Skin of body (tissue), 2 donors: ENCODE measurements around the gene SLC35B2. TPM values are rescaled to one million over a fixed set of nuclear protein-coding genes. Genes with fewer than 3 reads are reported as not detected.
A peak's percentile ranks its signal among the peaks of the same experiment; 100 is the strongest.
"Not testable (repeated sequence)": the region's sequence is repeated elsewhere in the genome, so short reads cannot be mapped to it uniquely, and the experiment has no call there.

Source experiments
- DNase-seq: peaks from one replicate; lab custom pipeline; 2025; lab: John Stamatoyannopoulos, UW
- total RNA-seq: library from RNA; depleted of rRNA; stranded (reverse); fragments of >200 nt; gene quantifications from one replicate; pipeline ENCODE4 v1.2.3, GENCODE V29; 2014

SLC35B2 gene
- total RNA-seq, 1 donor from 2014 or later = 26.1 TPM

GRCh38 chr6:44235891-44236516 is 21.3 kb downstream of the SLC35B2 start:
- DNase-seq = no peak

DNA sequence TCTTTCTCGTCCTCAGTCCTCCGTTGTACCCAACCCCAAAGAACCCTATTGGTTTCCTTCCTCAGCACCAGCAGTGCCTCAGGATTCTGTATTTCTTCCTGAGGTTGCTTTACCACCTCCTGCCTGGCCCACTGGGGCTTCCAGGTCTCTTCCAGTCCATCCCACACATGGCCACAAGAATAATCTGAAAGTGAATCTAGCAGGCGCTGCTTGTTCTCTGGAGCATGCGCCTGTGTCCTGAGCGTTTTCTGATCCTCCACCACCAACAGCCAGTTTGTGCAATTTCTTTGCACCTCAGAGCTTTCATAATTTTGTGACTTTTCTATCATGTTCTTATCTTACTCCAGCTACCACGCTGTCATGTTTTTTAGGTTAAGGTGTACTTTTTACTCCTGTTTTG is 22.1 kb downstream of the SLC35B2 start:
- no peak for DNase-seq

GRCh38 chr6:44234101-44235025 is 23.0 kb downstream of the SLC35B2 start:
- peak; percentile 47 for DNase-seq

DNA sequence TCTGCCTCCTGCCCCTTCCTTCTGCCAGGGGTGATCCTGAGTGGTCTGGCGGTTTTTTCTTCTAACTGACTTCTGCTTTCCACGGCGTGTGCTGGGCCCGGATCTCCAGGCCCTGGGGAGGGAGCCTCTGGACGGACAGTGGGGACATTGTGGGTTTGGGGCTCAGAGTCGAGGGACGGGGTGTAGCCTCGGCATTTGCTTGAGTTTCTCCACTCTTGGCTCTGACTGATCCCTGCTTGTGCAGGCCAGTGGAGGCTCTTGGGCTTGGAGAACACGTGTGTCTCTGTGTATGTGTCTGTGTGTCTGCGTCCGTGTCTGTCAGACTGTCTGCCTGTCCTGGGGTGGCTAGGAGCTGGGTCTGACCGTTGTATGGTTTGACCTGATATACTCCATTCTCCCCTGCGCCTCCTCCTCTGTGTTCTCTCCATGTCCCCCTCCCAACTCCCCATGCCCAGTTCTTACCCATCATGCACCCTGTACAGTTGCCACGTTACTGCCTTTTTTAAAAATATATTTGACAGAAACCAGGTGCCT is 23.7 kb downstream of the SLC35B2 start:
- no peak for DNase-seq

- no peak for DNase-seq
These were observed 24.4 kb downstream of the SLC35B2 start for GRCh38 chr6:44232676-44233566.

- not testable (repeated sequence) for DNase-seq
These were observed 25.9 kb downstream of the SLC35B2 start for GRCh38 chr6:44231426-44231825.

- no peak for DNase-seq
These were observed 27.2 kb downstream of the SLC35B2 start for GRCh38 chr6:44230034-44230675.

DNA sequence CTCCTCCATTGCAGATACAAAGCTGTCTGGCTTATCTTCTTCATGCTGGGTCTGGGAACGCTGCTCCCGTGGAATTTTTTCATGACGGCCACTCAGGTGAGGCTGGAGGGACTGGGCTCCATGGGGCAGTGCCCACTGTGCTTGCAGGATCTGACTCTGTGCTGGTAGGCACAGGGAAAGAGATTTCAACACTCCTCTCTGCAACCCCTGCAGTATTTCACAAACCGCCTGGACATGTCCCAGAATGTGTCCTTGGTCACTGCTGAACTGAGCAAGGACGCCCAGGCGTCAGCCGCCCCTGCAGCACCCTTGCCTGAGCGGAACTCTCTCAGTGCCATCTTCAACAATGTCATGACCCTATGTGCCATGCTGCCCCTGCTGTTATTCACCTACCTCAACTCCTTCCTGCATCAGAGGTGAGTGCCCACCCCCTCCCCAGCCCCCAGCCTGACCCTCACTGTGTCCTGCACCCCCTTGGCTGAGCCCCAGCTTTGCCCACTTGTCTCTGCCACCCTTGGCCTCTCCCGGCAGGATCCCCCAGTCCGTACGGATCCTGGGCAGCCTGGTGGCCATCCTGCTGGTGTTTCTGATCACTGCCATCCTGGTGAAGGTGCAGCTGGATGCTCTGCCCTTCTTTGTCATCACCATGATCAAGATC is 27.8 kb downstream of the SLC35B2 start:
- no peak for DNase-seq

- no peak for DNase-seq
These were observed 28.5 kb downstream of the SLC35B2 start for GRCh38 chr6:44228836-44229235.

- DNase-seq = no peak
These were observed 28.9 kb downstream of the SLC35B2 start for GRCh38 chr6:44228433-44228832.

DNA sequence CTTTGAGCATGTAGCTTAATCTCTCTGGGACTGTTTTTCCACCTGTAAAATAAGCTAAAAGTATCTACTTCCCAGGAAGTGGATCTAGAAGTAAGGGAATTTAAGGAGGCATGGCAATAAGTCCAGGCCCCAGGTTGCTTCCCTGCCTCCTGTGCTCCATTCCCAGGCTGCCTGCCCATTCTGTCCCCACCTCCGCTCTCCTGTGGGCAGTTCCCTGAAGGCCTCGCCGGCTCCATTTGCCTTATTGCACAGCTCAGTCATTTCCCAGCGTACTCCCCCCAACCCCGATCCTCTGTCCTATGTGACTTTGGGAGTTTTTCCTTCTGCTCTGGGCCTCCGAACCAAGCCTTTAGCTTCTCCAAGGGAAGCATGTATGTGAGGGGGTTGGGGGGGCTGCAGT is 29.3 kb downstream of the SLC35B2 start:
- no peak for DNase-seq

GRCh38 chr6:44227148-44227793 is 30.1 kb downstream of the SLC35B2 start:
- no peak for DNase-seq

DNA sequence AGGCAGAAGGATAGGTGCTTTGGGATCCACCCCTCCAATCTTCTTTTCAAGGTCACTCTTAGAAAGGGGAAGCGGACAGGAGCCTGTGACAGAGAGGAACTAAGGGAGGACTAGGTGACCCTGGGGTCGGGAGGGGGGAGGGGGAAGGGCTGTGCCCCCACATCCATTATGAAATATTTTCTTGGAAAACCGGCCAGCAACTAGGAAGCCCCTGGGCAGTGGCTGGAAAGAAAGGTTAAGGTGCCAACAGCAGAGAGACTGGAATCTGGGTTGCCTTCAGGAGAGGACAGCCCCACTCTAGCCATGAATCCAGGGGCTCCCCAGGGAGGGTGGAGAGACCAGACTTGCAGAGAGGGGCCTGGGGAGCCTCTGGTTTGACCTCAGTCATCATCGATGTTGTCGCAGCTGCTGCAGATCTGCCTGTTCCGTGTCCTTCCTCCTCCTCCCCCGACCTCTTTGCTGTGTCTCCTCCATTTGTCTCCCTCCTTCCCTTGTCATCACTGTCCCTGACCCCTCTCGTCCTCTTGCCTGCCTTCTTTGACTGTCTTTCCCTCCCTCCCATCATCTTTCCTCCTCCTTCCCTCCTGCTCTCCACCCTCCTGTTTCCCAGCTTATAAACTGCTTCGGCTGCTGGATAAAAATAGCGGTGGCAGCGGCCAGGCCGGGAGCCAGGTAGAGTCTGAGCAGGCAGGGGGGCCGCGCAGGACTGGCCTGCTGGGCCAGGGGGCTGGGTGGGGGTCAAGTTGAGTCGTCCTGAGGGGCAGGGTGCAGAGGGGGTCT is 30.8 kb downstream of the SLC35B2 start:
- DNase-seq = no peak

DNA sequence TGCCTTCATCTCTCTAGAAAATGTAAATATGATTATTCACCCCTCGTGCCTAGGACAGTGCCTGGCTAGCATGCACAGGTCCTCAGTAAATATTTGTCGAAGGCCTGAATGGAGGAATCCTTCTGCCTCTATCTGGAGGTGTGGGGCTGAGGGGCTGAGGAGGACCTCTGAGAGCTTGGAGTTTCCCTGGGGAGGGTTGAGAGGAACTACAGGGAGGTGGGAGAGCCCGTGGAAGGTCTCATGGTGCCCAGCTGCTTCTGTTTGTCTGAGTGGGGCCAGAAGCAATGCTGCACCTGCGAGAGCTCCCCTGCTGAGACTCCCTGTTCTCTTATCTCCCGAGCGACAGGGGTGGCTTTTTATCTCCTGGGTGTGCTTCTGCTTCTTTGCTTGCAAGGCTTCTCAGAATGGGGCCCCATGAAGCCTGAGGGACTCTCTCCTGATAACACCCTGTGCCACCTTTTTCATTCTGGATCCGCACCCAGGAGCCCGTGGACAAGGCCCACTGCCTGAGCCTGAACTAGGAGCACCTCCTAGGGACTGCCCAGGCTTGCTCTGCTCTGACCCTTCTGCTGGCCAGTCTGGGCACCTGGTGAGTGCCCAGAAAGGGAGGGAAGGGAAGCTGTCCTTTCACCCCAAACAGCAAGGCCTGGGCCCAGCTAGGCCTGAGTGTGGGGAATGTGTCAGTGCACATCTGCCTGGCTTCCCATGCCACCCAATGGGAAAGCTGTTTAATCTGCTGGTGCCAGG is 31.6 kb downstream of the SLC35B2 start:
- no peak for DNase-seq

DNA sequence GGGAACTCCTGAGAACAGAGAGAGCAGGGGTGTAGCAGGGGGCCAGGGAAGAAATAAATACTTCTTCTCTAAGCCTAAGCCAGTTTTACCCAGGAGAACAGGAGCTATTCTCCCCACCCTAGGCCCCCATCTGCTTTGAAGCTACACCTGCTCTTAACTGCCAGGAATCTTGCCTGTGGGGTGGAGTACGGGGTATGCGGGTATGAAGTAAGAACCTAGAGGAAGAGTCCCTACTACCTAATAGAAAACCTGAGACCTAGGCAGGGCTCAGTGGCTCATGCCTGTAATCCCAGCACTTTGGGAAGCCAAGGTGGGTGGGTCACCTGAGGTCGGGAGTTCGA is 32.4 kb downstream of the SLC35B2 start:
- no peak for DNase-seq

DNA sequence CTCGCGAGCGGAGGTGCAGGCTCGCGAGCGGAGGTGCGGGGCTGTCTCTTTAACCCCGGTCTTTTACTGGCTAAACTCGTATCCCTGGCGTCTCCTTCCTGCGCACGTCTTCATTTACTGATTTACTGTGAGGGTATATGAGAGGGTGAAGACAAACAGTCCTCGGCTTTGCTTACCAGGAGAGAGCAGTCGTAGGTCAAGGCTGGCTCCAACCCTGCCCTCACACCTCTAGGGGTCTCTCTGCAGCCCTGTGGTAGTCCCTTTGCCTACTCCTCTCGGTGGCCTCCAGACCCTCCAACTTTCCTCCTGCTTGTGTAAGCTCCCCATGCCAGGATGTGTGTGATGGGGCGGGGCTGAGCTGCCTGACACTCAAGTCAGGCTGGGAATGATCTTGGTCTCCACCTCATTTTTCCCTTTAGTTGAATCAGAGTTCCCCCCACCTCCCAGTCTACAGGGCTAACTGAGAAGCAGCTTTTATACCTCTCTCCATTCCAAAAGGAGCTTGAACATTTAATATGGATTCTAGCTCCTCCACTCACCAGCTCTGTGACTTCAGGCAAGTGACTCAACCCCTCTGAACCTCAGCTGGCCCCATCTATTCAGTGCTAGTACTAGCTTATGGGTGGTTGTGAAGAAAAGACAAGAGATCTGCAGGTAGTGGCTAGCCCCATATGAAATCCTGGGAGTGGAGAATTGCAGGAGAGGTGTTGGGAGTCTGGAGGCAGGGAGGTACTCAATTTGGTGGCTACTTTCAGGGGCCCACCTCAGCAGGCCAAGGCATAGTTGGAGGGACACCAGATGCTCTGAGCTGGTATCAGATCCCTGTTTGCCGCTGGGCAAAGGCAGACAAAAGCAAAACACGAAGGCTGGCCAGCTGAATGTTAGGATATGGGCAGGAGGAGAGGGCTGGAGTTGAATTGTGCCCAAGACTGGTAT is 33.0 kb downstream of the SLC35B2 start:
- DNase-seq = no peak

GRCh38 chr6:44223319-44224028 is 33.9 kb downstream of the SLC35B2 start, which contains the start of gene SLC29A1:
TSS of gene SLC29A1 (plus strand) at chr6:44223595. CDS start at chr6:44227314, 3,719 bp downstream.
- peak; percentile 39 for DNase-seq
